ENCODE measurements around the gene MYL11.

MYL11 gene

GRCh38 chr16:30350134-30350871 is 24.3 kb upstream of the MYL11 start:
- H3K27me3 Mint-ChIP-seq: no peaks in the 10 kb centered on the region
- H3K9me3 Mint-ChIP-seq: no peaks in the 10 kb centered on the region
- peaks cover 42% of the 10 kb centered on the region for H3K36me3 Mint-ChIP-seq (ENCODE audit: low read depth)
- H3K4me3 Mint-ChIP-seq: peak overlapping the region; percentile 62
- ATAC-seq (peak; percentile 83), DNase-seq (peak; percentile 43)
- H3K27ac Mint-ChIP-seq: peak overlapping the region; percentile 87
- H3K4me1 Mint-ChIP-seq: peaks cover 50% of the 10 kb centered on the region

- H3K4me1 Mint-ChIP-seq: peaks cover 53% of the 10 kb centered on the region
- no peaks in the 10 kb centered on the region for H3K9me3 Mint-ChIP-seq
- H3K36me3 Mint-ChIP-seq (ENCODE audit: low read depth): peaks cover 42% of the 10 kb centered on the region
- H3K27ac Mint-ChIP-seq: peak overlapping the region; percentile 87
- H3K4me3 Mint-ChIP-seq: peak overlapping the region; percentile 62
- ATAC-seq (no peak), DNase-seq (no peak)
- H3K27me3 Mint-ChIP-seq: no peaks in the 10 kb centered on the region
Measured at GRCh38 chr16:30351001-30351441, 23.6 kb upstream of the MYL11 start.

- peak overlapping the region; percentile 87 for H3K27ac Mint-ChIP-seq
- no peak overlapping the region for H3K4me3 Mint-ChIP-seq
- H3K36me3 Mint-ChIP-seq (ENCODE audit: low read depth): peaks cover 42% of the 10 kb centered on the region
- H3K9me3 Mint-ChIP-seq: no peaks in the 10 kb centered on the region
- H3K27me3 Mint-ChIP-seq: no peaks in the 10 kb centered on the region
- ATAC-seq: no peak
- H3K4me1 Mint-ChIP-seq: peaks cover 53% of the 10 kb centered on the region
- no peak for DNase-seq
Measured at GRCh38 chr16:30351586-30352419, 22.8 kb upstream of the MYL11 start.

- Mint-ChIP-seq H3K27ac (peak overlapping the region; percentile 35), H3K36me3 (ENCODE audit: low read depth) (peaks cover 42% of the 10 kb centered on the region)
Measured at GRCh38 chr16:30352488-30353401, 21.9 kb upstream of the MYL11 start.

GRCh38 chr16:30353438-30354129 is 21.0 kb upstream of the MYL11 start:
- Mint-ChIP-seq H3K4me3 (peak overlapping the region; percentile 98), H3K27me3 (no peaks in the 10 kb centered on the region), H3K9me3 (no peaks in the 10 kb centered on the region), H3K36me3 (ENCODE audit: low read depth) (peaks cover 42% of the 10 kb centered on the region), H3K4me1 (peaks cover 53% of the 10 kb centered on the region), H3K27ac (no peak overlapping the region)
- DNase-seq (no peak), ATAC-seq (no peak)

More at GRCh38 chr16:30352488-30353401, 21.9 kb upstream of the MYL11 start:
- H3K27me3 Mint-ChIP-seq: no peaks in the 10 kb centered on the region
- peaks cover 53% of the 10 kb centered on the region for H3K4me1 Mint-ChIP-seq
- H3K9me3 Mint-ChIP-seq: no peaks in the 10 kb centered on the region
- DNase-seq (no peak), ATAC-seq (no peak)
- H3K4me3 Mint-ChIP-seq: peak overlapping the region; percentile 21

GRCh38 chr16:30354423-30355143 is 20.0 kb upstream of the MYL11 start:
- H3K27ac Mint-ChIP-seq: peak overlapping the region; percentile 94
- peak overlapping the region; percentile 98 for H3K4me3 Mint-ChIP-seq
- no peaks in the 10 kb centered on the region for H3K27me3 Mint-ChIP-seq
- DNase-seq (no peak), ATAC-seq (peak; percentile 11)
- peaks cover 46% of the 10 kb centered on the region for H3K4me1 Mint-ChIP-seq
- no peaks in the 10 kb centered on the region for H3K9me3 Mint-ChIP-seq
- H3K36me3 Mint-ChIP-seq (ENCODE audit: low read depth): peaks cover 35% of the 10 kb centered on the region

DNA sequence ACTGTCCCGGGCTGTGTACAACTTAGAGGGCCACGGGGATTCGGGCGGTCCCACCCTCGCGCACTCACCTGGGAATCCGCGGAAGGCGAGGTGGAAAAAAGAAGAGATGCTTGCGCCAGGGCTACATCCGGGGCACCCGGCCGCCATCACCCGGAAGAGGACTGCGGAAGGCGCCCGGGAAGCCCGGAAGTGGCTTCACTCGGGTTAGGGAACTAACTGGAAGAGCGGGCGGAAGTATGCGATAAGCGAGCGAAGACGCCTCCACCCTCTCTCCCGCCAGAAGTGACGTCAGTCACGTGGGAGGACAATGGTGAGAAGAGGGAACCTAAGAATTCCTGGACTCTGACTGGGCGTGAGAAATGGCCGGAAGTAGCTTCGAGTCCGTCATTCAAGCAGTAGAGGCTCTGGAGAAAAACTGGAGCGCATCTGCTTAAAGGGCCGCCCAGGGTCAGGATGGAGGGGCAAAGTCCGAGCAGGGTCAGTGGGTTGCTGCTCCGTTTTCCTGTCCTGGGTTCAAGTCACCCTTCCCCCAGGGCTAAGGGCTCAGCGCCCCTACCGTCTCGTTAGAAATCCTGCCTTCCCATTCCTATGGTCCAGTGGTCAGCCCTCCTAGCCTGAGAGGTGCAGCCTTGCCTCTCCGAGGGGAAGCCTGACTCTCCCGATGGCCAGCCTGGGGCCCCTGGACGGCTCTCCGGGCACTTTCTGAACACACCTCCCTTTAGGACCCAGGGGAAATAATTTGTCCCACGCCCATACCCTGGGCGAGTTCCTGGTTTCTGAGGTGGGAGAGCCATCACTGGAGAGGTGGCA is 19.3 kb upstream of the MYL11 start, which contains the start of gene CD2BP2:
Gene CD2BP2 (minus strand): TSS at position 165 of the 810 bp plus-strand sequence. CDS start 627 bp downstream, outside the sequence.
- ATAC-seq: peak; percentile 78
- DNase-seq: peak; percentile 93
- H3K27me3 Mint-ChIP-seq: no peaks in the 10 kb centered on the region
- H3K27ac Mint-ChIP-seq: peak within 1 kb of the TSS; percentile 94
- H3K4me3 Mint-ChIP-seq: peak within 1 kb of the TSS; percentile 98
- peaks cover 39% of the 10 kb centered on the region for H3K4me1 Mint-ChIP-seq
- H3K9me3 Mint-ChIP-seq: no peaks in the 10 kb centered on the region
- peaks cover 29% of the 10 kb centered on the region for H3K36me3 Mint-ChIP-seq (ENCODE audit: low read depth)

GRCh38 chr16:30355954-30356308 is 18.7 kb upstream of the MYL11 start:
- H3K27me3 Mint-ChIP-seq: no peaks in the 10 kb centered on the region
- no peak for DNase-seq
- peak overlapping the region; percentile 94 for H3K27ac Mint-ChIP-seq
- H3K4me3 Mint-ChIP-seq: peak overlapping the region; percentile 98
- peaks cover 23% of the 10 kb centered on the region for H3K36me3 Mint-ChIP-seq (ENCODE audit: low read depth)
- peaks cover 33% of the 10 kb centered on the region for H3K4me1 Mint-ChIP-seq
- no peak for ATAC-seq
- H3K9me3 Mint-ChIP-seq: no peaks in the 10 kb centered on the region

DNA sequence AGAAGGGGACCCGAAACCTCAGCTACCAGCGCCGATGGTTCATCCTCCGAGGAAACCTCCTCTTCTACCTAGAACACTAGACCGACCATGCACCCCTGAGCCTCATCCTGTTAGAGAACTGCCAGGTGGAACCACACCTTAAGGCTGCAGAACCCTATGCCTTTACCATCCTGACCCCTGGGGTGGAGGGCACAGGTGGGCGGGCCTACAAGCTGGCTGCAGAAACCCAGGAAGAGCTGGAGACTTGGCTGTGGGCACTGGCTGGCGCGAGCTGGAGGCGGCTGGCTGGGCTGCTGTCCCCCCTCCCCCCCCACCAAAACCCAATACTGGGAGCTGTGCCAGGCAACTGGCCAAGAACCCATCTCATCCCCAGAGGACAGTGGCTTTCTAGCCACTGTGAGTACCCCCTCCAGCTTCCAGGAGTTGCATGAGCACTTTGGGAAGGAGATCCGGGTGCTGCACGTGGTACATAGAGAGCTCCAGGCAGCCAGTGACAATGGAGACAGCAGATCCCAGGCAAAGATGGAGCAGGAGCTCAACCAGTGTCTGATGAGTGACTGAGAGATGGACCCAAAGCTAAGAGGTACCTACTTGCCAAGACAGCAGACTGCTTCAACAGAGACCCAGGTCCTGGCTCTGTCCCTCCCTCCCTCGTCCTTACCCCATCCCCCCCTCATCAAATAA is 18.1 kb upstream of the MYL11 start:
- Mint-ChIP-seq H3K9me3 (no peaks in the 10 kb centered on the region), H3K36me3 (ENCODE audit: low read depth) (peaks cover 21% of the 10 kb centered on the region), H3K27ac (peak overlapping the region; percentile 94), H3K4me3 (peak overlapping the region; percentile 98), H3K27me3 (no peaks in the 10 kb centered on the region), H3K4me1 (peaks cover 27% of the 10 kb centered on the region)
- DNase-seq (no peak), ATAC-seq (no peak)

GRCh38 chr16:30357085-30357714 is 17.4 kb upstream of the MYL11 start:
- H3K27me3 Mint-ChIP-seq: no peaks in the 10 kb centered on the region
- H3K27ac Mint-ChIP-seq: peak overlapping the region; percentile 50
- H3K4me1 Mint-ChIP-seq: peaks cover 24% of the 10 kb centered on the region
- H3K9me3 Mint-ChIP-seq: no peaks in the 10 kb centered on the region
- no peak for ATAC-seq
- H3K36me3 Mint-ChIP-seq (ENCODE audit: low read depth): peaks cover 19% of the 10 kb centered on the region
- no peak overlapping the region for H3K4me3 Mint-ChIP-seq
- DNase-seq: no peak

DNA sequence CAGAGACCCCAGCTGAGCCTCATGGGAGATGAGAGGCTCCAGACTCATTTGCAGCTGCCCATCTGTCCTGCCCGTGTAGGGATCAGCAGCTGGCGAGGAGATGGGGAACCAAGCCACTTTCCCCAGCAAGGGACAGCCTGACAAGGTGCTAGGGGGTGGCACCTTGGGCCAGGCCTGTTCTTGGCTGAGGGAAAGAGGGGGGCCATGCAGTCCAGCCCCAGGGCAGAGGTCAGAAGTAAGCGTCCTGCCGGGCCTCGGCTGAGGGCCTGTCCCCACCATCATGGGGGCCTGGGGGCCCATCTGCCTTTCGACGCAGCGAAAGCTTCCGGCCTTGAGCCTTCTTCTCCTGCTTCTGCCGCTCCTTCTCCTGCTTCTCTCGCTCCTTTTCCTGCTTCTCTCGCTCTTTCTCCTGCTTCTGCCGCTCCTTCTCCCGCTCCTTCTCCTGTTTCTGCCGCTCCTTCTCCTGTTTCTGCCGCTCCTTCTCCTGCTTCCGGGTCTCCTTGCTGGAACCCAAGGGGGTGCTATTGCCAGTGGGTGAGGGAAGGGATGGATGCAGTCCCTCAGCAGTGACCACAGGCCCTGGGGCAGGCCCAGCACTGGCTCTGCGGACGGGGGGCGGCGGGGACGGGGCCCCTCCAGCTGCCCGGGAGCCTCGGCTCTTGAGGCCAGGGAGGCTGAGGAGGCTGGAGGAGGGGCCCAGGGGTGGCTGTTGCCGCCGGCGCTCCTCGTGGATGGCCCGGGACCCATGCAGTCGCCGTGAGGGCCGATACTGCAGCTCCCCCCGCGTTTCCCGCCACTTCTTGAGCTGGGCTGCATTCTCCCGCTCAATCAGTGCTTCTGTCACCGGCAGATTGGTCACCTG is 16.7 kb upstream of the MYL11 start:
- Mint-ChIP-seq H3K4me3 (no peak overlapping the region), H3K9me3 (no peaks in the 10 kb centered on the region), H3K27me3 (no peaks in the 10 kb centered on the region), H3K4me1 (peaks cover 20% of the 10 kb centered on the region), H3K27ac (peak overlapping the region; percentile 50), H3K36me3 (ENCODE audit: low read depth) (peaks cover 18% of the 10 kb centered on the region)
- no peak for ATAC-seq
- no peak for DNase-seq
